Activated CD8-positive, alpha-beta T cell treated with anti-CD3 and anti-CD28 coated beads for 36 hours (primary cell): Measurements from ENCODE around the gene HDGFL2. TPM values are rescaled to one million over a fixed set of nuclear protein-coding genes. Genes with fewer than 3 reads are reported as not detected.

Experiments
- ATAC-seq: fragments of 200-7000 bp; cut with Tn5 transposase; one replicate; pipeline ENCODE4 v1.10.0; 2021; ENCODE audit warnings: mild to moderate bottlenecking, moderate library complexity
- CTCF ChIA-PET: fragments of 350-600 bp; sonication (Branson Sonifier 250); formaldehyde crosslinking; loops from one replicate; lab custom pipeline; 2021; ENCODE audit warnings: antibody characterized with exemption; lab: Charles Lee
- POLR2A ChIA-PET: fragments of 350-600 bp; sonication (Branson Sonifier 250); formaldehyde crosslinking; loops from one replicate; lab custom pipeline; 2021; ENCODE audit warnings: antibody characterized with exemption; lab: Charles Lee
- DNase-seq: peaks from one replicate; pipeline ENCODE4 v3.0.0-alpha.2; 2020
- H3K27ac Mint-ChIP-seq: one replicate; pipeline ENCODE4 v1.8.0; 2021; ENCODE audit warnings: mild to moderate bottlenecking, mixed read lengths
- H3K27me3 Mint-ChIP-seq: one replicate; pipeline ENCODE4 v1.8.0; 2021; ENCODE audit warnings: mixed read lengths
- H3K36me3 Mint-ChIP-seq: one replicate; pipeline ENCODE4 v1.8.0; 2021; ENCODE audit warnings: low read depth, mixed read lengths
- H3K4me1 Mint-ChIP-seq: one replicate; pipeline ENCODE4 v1.8.0; 2021; ENCODE audit warnings: low read depth, mixed read lengths
- H3K4me3 Mint-ChIP-seq: one replicate; pipeline ENCODE4 v1.8.0; 2021; ENCODE audit warnings: mild to moderate bottlenecking, moderate library complexity, mixed read lengths
- H3K9me3 Mint-ChIP-seq: one replicate; pipeline ENCODE4 v1.8.0; 2021; ENCODE audit warnings: mixed read lengths
- intact Hi-C: fragments of 100-400 bp; cut with micrococcal nuclease; formaldehyde crosslinking; loops from one replicate; pipeline ENCODE4 v1.10.0; 2022
- total RNA-seq, 2 experiments: library from RNA; stranded (reverse); gene quantifications; one replicate each; pipeline ENCODE4 v1.2.3, GENCODE V29; 2021
- TF ChIP-seq, protein P1 (sequence below): fragments of 200-600 bp; IDR thresholded peaks from one replicate; pipeline ENCODE4 v1.8.0; 2022; ENCODE audit warnings: antibody characterized with exemption, mild to moderate bottlenecking

The HDGFL2 gene
- total RNA-seq, 2 experiments from 2014 or later: 37.5 to 44.0 TPM

DNA sequence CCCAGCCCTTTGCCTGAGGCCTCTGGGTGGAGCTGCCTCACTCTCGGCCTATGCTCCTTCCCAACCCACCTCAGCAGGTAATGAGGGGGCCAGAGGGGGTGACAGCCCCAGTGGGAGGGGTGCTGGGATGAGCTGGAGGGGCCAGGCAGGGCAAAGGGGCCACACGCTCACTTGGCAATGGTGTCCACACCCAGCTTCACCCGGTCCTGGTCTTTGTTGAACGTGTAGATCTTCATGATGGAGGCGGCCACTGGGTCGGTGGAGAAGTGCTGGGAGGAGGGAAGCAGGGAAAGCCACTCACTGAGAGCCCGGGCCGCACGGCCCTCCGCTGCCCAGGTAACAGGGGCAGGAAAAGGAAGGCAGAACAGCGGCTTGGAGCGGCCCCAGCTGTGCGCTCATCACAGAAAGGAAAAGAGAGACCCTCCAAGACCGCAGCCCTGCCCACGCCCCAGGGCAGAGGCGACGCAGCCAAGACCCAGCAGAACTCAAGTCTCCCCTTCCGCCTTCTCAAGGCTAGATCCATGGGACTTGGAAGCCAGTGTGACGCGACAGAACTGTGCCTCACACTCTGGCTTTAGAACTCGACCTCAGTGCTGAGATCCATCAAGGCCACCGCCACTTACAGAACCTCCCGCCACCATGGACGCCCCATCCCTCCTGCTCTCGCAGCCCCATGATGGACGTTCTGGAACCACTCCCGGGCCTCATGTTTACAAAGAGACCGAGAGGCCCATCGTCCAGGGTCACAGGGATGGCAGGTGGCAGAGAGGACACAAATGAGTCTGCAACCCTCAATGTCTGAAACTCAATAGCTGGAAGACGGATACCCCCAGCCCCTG, 23.7 kb upstream of the HDGFL2 start:
- no peak for DNase-seq
- ChIA-PET POLR2A (interaction anchor here (0.8 to 1.6 kb wide), 3 partner anchors 11 to 39 kb away, joined by 3 to 5 read pairs (median 5); no protein-coding TSS in a partner anchor), CTCF (no interaction called here)
- peaks cover 10% of the 10 kb centered on the region for H3K36me3 Mint-ChIP-seq
- intact Hi-C loops: no loop called here
- TF ChIP-seq, protein P1, sequence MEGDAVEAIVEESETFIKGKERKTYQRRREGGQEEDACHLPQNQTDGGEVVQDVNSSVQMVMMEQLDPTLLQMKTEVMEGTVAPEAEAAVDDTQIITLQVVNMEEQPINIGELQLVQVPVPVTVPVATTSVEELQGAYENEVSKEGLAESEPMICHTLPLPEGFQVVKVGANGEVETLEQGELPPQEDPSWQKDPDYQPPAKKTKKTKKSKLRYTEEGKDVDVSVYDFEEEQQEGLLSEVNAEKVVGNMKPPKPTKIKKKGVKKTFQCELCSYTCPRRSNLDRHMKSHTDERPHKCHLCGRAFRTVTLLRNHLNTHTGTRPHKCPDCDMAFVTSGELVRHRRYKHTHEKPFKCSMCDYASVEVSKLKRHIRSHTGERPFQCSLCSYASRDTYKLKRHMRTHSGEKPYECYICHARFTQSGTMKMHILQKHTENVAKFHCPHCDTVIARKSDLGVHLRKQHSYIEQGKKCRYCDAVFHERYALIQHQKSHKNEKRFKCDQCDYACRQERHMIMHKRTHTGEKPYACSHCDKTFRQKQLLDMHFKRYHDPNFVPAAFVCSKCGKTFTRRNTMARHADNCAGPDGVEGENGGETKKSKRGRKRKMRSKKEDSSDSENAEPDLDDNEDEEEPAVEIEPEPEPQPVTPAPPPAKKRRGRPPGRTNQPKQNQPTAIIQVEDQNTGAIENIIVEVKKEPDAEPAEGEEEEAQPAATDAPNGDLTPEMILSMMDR: no peak
- H3K27me3 Mint-ChIP-seq: no peaks in the 10 kb centered on the region
- H3K4me1 Mint-ChIP-seq: no peaks in the 10 kb centered on the region
- H3K27ac Mint-ChIP-seq: no peak overlapping the region
- no peak overlapping the region for H3K4me3 Mint-ChIP-seq
- no peak for ATAC-seq
- no peaks in the 10 kb centered on the region for H3K9me3 Mint-ChIP-seq

DNA sequence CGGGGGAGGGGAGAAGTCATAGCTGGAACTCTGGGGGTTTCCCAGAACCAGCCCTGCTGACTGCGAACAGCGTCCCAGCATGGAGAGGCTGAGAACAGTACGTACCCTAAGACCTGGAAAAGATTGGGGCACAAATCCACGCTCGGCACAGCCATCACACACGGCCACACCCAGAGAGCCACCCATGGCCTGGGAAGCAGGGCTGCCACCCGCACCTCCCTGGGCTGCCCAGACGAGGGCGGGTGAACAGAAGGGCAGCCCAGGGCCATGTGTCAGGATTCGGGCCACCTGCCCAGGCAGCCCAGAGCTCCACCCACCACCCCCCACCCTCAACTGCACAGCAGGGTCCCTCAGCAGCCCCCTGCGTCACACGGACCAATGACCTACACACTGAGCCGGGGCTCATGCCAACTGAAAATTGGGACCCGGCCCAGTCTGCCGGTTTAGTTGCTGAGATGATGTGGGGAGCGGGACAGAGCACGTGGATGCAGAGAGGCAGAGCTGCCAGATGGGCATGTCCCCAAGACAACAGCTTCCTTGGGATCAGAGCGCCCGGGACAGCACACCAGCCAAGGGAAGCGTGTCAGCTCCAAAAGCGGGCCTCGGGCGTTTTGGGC, 23.0 kb upstream of the HDGFL2 start:
- no peaks in the 10 kb centered on the region for H3K9me3 Mint-ChIP-seq
- DNase-seq (no peak), ATAC-seq (no peak)
- no peak overlapping the region for H3K27ac Mint-ChIP-seq
- TF ChIP-seq, protein P1: no peak
- H3K36me3 Mint-ChIP-seq: peaks cover 10% of the 10 kb centered on the region
- ChIA-PET CTCF (no interaction called here), POLR2A (interaction anchor here (0.8 to 1.6 kb wide), 3 partner anchors 12 to 40 kb away, joined by 3 to 5 read pairs (median 5); no protein-coding TSS in a partner anchor)
- no peak overlapping the region for H3K4me3 Mint-ChIP-seq
- H3K27me3 Mint-ChIP-seq: no peaks in the 10 kb centered on the region
- H3K4me1 Mint-ChIP-seq: no peaks in the 10 kb centered on the region
- intact Hi-C loops: no loop called here

DNA sequence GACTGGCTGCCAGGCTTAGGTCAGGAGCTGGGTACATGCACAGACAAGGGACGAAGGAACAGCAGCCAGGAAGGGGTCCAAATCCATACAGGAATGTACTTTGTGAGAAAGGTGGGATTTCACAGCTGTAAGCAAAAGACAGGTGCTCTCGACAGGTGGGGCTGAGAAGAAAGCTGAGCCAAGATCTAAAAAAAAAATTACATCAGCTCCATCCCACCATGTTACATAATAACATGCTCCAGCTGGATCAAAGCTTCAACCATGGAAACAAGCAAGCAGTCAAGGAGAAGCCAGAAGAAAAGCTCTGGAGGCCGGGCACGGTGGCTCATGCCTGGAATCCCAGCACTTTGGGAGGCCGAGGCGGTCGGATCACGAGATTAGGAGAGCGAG, 22.5 kb upstream of the HDGFL2 start:
- Mint-ChIP-seq H3K27ac (no peak overlapping the region), H3K27me3 (no peaks in the 10 kb centered on the region), H3K36me3 (peaks cover 10% of the 10 kb centered on the region), H3K4me1 (no peaks in the 10 kb centered on the region), H3K4me3 (no peak overlapping the region), H3K9me3 (no peaks in the 10 kb centered on the region)
- ChIA-PET POLR2A (interaction anchor here (0.8 to 1.6 kb wide), 2 partner anchors 13 to 24 kb away, joined by 3 to 5 read pairs; no protein-coding TSS in a partner anchor), CTCF (no interaction called here)
- DNase-seq (no peak), ATAC-seq (no peak)
- intact Hi-C loops: no loop called here
- TF ChIP-seq, protein P1: no peak

DNA sequence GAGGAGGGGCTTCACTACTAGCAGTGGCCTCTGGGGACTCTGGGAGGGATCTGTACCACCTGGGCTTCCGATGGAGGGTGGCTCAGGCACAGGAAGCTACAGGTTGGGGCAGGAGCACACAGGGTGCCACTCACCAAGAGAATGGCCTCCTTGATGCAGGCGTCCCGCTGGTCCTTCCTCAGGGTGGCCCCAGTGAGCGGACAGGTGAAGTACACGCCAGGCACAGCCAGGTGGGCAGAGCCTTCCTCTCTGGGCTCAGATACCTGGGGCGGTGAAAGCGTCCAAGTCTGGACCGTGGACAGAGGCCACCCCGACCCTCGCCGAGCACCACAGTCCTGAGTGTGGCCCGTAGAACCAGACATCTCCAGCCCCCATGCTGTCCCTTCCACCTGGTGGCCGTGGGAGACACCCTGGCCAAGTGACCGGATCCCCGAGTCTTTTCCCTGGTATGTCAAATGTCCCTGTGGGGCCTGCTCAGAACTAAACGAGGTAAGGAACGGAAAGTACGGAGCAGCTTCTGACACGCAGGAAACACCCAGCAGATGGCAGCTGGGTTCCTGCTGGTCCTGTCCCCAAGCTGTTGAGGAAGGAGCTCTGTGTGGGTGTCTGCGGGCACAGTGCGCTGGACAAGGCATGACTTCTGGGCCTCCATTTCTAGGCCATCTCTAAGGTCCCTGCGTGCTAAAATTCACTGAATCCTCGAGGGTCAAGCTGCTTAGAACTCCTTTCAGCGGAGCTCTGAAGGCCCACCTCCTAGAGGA, 19.7 kb upstream of the HDGFL2 start:
- TF ChIP-seq, protein P1: no peak
- no peaks in the 10 kb centered on the region for H3K27me3 Mint-ChIP-seq
- H3K9me3 Mint-ChIP-seq: no peaks in the 10 kb centered on the region
- peaks cover 10% of the 10 kb centered on the region for H3K36me3 Mint-ChIP-seq
- no peak for DNase-seq
- no peak overlapping the region for H3K27ac Mint-ChIP-seq
- intact Hi-C loops: no loop called here
- H3K4me3 Mint-ChIP-seq: no peak overlapping the region
- H3K4me1 Mint-ChIP-seq: peaks cover 16% of the 10 kb centered on the region
- POLR2A ChIA-PET: interaction anchor here (0.6 to 1.1 kb wide), 3 partner anchors 9 to 313 kb away, joined by 3 to 8 read pairs (median 3); no protein-coding TSS in a partner anchor
- no peak for ATAC-seq
- CTCF ChIA-PET: no interaction called here
